Keratinocyte (primary cell): Measurements from ENCODE around the gene CCR7. TPM values are rescaled to one million over a fixed set of nuclear protein-coding genes. Genes with fewer than 3 reads are reported as not detected.

Experiments
- DNase-seq: peaks from one replicate; pipeline ENCODE4 v3.0.0-alpha.2; 2011; ENCODE audit warnings: low read depth, missing footprints, low spot score
- FAIRE-seq: peaks from 2 replicates; lab custom pipeline; 2011; peaks lifted over from hg19 to GRCh38; lab: Jason Lieb, UNC
- H2AFZ ChIP-seq: 2 replicates; pipeline ENCODE4 v1.6.0; 2012; ENCODE audit warnings: low read length, control low read depth, inconsistent platforms; ENCODE audit not compliant: control insufficient read depth
- H3K27ac ChIP-seq: 2 replicates; pipeline ENCODE4 v1.5.1; 2011; ENCODE audit warnings: low read length; ENCODE audit not compliant: control insufficient read depth, insufficient read depth
- H3K27me3 ChIP-seq: 3 replicates; pipeline ENCODE4 v1.6.0; 2011; ENCODE audit warnings: low read length; ENCODE audit not compliant: control insufficient read depth, insufficient read depth; ENCODE audit errors: extremely low read depth
- H3K36me3 ChIP-seq, 2 experiments: 2 replicates in 1 of 2; 3 replicates in 1 of 2; pipeline ENCODE4 v1.5.1; 2011; ENCODE audit warnings: low read length in 2 of 2, mild to moderate bottlenecking in 1 of 2; ENCODE audit not compliant: control insufficient read depth in 2 of 2, insufficient read depth in 2 of 2; ENCODE audit errors: extremely low read depth in 1 of 2
- H3K4me1 ChIP-seq: 3 replicates; pipeline ENCODE4 v1.5.1; 2011; ENCODE audit warnings: low read length; ENCODE audit not compliant: control insufficient read depth, insufficient read depth; ENCODE audit errors: extremely low read depth
- H3K4me2 ChIP-seq: 3 replicates; pipeline ENCODE4 v1.6.0; 2011; ENCODE audit warnings: low read depth, low read length; ENCODE audit not compliant: control insufficient read depth, insufficient read depth; ENCODE audit errors: extremely low read depth
- H3K4me3 ChIP-seq, 3 experiments: fragments of 200-600 bp in 1 of 3; sonication (generic) in 1 of 3; 2 replicates in 2 of 3; 3 replicates in 1 of 3; pipeline ENCODE4 v1.5.1; 2011 to 2016; ENCODE audit warnings: low read length in 3 of 3, mild to moderate bottlenecking in 3 of 3, control low read depth in 2 of 3, inconsistent platforms in 1 of 3, low read depth in 1 of 3, mixed read lengths in 1 of 3, mixed run types in 1 of 3, moderate library complexity in 1 of 3; ENCODE audit not compliant: control insufficient read depth in 2 of 3, insufficient read depth in 2 of 3; ENCODE audit errors: extremely low read depth in 1 of 3
- H3K79me2 ChIP-seq: 2 replicates; pipeline ENCODE4 v1.6.0; 2012; ENCODE audit warnings: low read length; ENCODE audit not compliant: control insufficient read depth, insufficient read depth
- H3K9ac ChIP-seq: 3 replicates; pipeline ENCODE4 v1.6.0; 2011; ENCODE audit warnings: low read length; ENCODE audit not compliant: control insufficient read depth, insufficient read depth; ENCODE audit errors: extremely low read depth
- H3K9me1 ChIP-seq: 3 replicates; pipeline ENCODE4 v1.6.0; 2011; ENCODE audit warnings: low read length; ENCODE audit not compliant: control insufficient read depth, insufficient read depth; ENCODE audit errors: extremely low read depth
- H3K9me3 ChIP-seq: 2 replicates; pipeline ENCODE4 v1.5.1; 2012; ENCODE audit warnings: low read depth, low read length; ENCODE audit not compliant: control insufficient read depth
- H4K20me1 ChIP-seq: 3 replicates; pipeline ENCODE4 v1.6.0; 2011; ENCODE audit warnings: low read length; ENCODE audit not compliant: control insufficient read depth, insufficient read depth; ENCODE audit errors: extremely low read depth
- EZH2 ChIP-seq: IDR thresholded peaks from one replicate; pipeline ENCODE4 v1.6.1; 2012; ENCODE audit warnings: inconsistent platforms, mild to moderate bottlenecking, low read length, moderate library complexity
- dilution Hi-C: fragments of 300-500 bp; cut with MboI; formaldehyde crosslinking; loops from one replicate; pipeline ENCODE4 v1.7.0; 2020; ENCODE audit warnings: low sequenced_read_pairs; ENCODE audit not compliant: extremely low pct_ligation_motif_present
- polyA plus RNA-seq, 5 experiments: library from polyadenylated mRNA; depleted of rRNA in 3 of 5; stranded (reverse) in 3 of 5; stranded (forward) in 1 of 5; unstranded in 1 of 5; fragments of >200 nt; gene quantifications; 1 replicate in 1 of 5; 2 replicates in 3 of 5; 3 replicates in 1 of 5; pipeline versions ENCODE4 v1.2.1 to v1.2.3, GENCODE V29; 2011 to 2012; ENCODE audit warnings: missing spikeins in 2 of 5, low read depth in 1 of 5, low replicate concordance in 1 of 5
- TF ChIP-seq, protein P1 (sequence below), 3 experiments: IDR thresholded peaks in 1 of 3; conservative IDR thresholded peaks in 1 of 3; optimal IDR thresholded peaks in 1 of 3; 2 replicates in 2 of 3; 3 replicates in 1 of 3; pipeline versions ENCODE3 to v1.5.1; 2011; ENCODE audit warnings: low read length in 3 of 3, mild to moderate bottlenecking in 3 of 3, moderate library complexity in 2 of 3, control low read depth in 1 of 3, inconsistent platforms in 1 of 3; ENCODE audit not compliant: insufficient read depth in 2 of 3; ENCODE audit errors: extremely low read depth in 1 of 3

Gene CCR7
- polyA plus RNA-seq, 1 donor (not counting 4 experiments of a cell fraction or from before 2014, with no cell fraction given) = 0.16 TPM

DNA sequence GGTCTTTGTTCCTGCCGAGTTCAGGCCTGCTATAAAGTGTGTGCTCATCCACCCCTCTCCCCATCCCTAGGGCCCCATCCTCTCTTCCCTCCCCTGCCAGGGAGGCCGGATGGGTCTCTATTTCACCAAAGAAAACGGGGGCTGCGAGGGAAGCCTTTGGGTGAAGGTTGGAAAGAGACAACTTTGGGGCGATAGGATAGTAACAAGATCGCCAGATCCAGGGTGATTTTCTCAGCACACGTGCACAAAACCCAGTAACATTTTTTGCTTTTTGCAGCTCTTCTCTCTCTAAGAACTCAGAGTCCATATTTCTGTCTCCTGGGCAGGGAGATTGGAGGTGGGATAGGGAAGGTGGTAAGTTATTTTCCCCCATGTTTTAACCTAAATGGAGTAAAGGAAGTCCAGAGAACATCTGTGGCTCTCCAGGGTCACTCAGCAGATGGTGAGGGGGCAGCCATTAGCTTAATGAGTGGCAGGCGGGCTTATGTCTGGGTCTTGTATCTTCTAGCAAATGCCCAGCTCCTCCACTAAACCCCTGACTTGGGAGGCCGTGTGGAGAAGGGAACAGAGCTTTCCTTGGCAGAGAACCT is 6.9 kb downstream of the CCR7 start:
- Histone ChIP-seq H2AFZ (no peak overlapping the region), H3K4me2 (no peak overlapping the region), H3K79me2 (no peaks in the 10 kb centered on the region), H3K27me3 (peaks cover 25% of the 10 kb centered on the region), H3K9me3 (no peaks in the 10 kb centered on the region), H3K36me3 (no peaks in the 10 kb centered on the region), H3K9ac (no peak overlapping the region), H4K20me1 (no peaks in the 10 kb centered on the region), H3K27ac (no peak overlapping the region), H3K4me3 (no peak overlapping the region), H3K9me1 (no peaks in the 10 kb centered on the region), H3K4me1 (peaks cover 12% of the 10 kb centered on the region)
- no peak for DNase-seq
- TF ChIP-seq, protein P1, sequence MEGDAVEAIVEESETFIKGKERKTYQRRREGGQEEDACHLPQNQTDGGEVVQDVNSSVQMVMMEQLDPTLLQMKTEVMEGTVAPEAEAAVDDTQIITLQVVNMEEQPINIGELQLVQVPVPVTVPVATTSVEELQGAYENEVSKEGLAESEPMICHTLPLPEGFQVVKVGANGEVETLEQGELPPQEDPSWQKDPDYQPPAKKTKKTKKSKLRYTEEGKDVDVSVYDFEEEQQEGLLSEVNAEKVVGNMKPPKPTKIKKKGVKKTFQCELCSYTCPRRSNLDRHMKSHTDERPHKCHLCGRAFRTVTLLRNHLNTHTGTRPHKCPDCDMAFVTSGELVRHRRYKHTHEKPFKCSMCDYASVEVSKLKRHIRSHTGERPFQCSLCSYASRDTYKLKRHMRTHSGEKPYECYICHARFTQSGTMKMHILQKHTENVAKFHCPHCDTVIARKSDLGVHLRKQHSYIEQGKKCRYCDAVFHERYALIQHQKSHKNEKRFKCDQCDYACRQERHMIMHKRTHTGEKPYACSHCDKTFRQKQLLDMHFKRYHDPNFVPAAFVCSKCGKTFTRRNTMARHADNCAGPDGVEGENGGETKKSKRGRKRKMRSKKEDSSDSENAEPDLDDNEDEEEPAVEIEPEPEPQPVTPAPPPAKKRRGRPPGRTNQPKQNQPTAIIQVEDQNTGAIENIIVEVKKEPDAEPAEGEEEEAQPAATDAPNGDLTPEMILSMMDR (optimal IDR thresholded peaks at IDR 0.05 in 1 of 3, IDR thresholded peaks at IDR 0.05 in 1 of 3, conservative IDR thresholded peaks at IDR 0.05 in 1 of 3; ENCODE audit: extremely low read depth in 1 of 3, insufficient read depth in 2 of 3, low read length in 3 of 3) = no peak
- no peak for TF ChIP-seq EZH2
- dilution Hi-C loops = no loop called here
- FAIRE-seq = no peak

DNA sequence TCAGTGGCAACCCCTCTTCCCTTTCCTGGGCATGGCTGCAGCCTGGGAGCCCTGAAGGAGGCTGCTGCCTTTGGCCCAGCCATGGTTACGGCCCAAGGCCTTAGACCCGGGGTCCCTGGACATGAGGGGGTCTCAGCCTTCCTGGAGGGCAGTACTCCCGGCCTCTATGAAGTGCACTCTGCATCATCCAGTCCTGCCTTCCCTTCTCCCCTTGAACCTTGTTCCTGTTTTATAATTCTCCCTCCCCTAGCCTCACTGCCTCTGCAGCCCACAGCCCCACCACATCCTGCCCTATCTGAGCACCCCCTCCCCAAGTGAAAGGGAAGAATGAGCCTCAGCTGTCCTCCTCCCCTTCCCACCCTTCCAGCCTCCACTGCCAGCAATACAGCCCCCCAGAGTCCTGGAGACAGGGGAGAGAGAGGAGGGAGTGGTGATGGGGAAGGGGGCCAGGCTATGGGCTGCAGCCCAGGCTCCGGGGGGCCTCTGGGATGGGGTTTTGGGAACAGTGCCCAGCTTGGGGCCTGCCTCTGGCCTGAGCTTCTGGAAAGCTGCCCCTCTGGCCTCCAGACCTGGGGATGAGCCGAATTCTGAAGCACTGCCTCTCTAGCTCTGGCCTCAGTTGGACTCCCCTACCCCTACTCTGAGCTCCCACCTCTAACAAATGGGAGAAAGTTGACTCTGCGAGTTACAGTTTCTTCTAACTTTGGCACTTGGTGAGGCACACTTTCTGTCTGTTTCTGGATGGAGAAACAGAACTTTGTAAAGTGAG is 7.6 kb downstream of the CCR7 start:
- Histone ChIP-seq H3K9me1 (no peaks in the 10 kb centered on the region), H2AFZ (no peak overlapping the region), H3K27ac (no peak overlapping the region), H3K4me1 (peaks cover 12% of the 10 kb centered on the region), H3K9ac (no peak overlapping the region), H3K36me3 (no peaks in the 10 kb centered on the region), H3K4me2 (no peak overlapping the region), H4K20me1 (no peaks in the 10 kb centered on the region), H3K79me2 (no peaks in the 10 kb centered on the region), H3K27me3 (peaks cover 19% of the 10 kb centered on the region), H3K4me3 (no peak overlapping the region), H3K9me3 (no peaks in the 10 kb centered on the region)
- DNase-seq = no peak
- no peak for FAIRE-seq
- dilution Hi-C loops = no loop called here
- TF ChIP-seq, protein P1 (optimal IDR thresholded peaks at IDR 0.05 in 1 of 3, IDR thresholded peaks at IDR 0.05 in 1 of 3, conservative IDR thresholded peaks at IDR 0.05 in 1 of 3; ENCODE audit: extremely low read depth in 1 of 3, insufficient read depth in 2 of 3, low read length in 3 of 3) = no peak
- no peak for TF ChIP-seq EZH2
